ENCODE measurements around the gene TBC1D20.
"Not testable (repeated sequence)": the region's sequence is repeated elsewhere in the genome, so short reads cannot be mapped to it uniquely, and the experiment has no call there.

DNA sequence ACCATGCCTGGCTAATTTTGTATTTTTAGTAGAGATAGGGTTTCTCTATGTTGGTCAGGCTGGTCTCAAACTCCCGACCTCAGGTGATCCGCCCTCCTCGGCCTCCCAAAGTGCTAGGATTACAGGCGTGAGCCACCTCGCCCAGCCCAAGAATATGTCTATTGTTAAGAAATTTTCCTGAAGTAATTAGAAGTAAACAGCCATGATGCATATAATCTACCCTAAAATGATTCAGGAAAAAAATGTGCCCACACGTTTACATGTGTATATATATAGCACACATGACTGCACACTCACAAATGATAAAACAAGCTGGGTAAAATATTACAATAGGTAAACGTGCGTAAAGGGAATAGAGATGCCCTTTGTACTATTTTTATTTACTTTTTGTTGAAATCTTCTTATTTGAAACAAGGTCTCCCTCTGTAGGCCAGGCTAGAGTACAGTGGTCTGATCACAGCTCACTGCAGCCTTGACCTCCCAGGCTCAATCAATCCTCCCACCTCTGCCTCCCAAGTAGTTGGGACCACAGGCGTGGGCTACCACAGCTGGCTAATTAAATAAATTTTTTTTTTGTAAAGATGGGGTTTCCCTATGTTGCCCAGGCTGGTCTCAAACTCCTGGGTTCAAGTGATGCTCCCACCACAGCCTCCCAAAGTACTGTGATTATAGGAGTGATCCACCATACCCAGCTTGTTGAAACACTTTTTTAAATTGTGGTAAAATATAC, 48.2 kb upstream of the TBC1D20 start:
- TF ChIP-seq CTCF (IDR thresholded peaks at IDR 0.05): peak; percentile 29
- not testable (repeated sequence) for TF ChIP-seq ZFX (IDR thresholded peaks at IDR 0.05; ENCODE audit: borderline replicate concordance)

Data from 22Rv1 (cell line).